NCI-H2081 treated with DMSO at 0.1 percent for 48 hours (cell line): ENCODE results near the gene HMX1.

Experiments used
- DNase-seq: peaks from one replicate; lab custom pipeline; 2025; lab: John Stamatoyannopoulos, UW

HMX1 gene

DNA sequence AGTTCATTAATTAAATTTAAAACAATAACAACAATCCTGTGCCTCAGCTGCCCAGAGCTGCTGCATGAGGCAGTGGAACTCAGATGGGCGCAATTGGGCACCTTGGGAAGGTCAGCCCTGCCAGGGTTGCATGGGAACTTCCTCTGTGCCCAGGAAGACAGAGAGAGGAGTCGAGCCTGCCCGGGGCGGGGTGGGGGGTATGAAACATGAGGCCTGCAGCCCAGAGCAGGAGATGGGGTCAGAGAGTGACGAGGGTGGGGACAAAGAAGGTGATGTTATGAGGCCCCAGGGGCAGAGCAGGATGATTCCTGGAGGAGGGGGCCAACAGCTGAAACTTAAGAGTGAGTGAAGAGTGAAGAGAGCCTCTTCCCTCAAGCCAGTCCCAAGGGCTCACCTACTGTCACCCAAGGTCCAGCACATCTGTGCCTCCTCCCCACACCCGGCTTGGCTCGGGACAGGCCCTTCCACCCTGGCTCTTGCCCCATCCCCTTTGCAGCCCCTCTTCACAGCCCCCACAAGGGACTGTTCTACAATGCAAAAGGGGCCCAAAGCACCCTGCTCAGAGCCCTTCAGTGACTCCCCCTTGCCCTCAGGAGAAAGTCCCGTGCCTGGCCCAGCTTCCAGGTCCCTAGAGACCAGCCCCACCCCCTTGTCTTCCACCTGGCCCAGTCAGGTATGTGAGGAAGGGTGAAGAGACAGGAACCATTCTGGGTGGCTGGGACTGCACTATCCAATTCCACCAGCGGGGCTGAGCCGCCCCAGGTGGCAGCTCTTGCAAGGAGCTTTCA is 31.4 kb downstream of the HMX1 start:
- DNase-seq = no peak

DNA sequence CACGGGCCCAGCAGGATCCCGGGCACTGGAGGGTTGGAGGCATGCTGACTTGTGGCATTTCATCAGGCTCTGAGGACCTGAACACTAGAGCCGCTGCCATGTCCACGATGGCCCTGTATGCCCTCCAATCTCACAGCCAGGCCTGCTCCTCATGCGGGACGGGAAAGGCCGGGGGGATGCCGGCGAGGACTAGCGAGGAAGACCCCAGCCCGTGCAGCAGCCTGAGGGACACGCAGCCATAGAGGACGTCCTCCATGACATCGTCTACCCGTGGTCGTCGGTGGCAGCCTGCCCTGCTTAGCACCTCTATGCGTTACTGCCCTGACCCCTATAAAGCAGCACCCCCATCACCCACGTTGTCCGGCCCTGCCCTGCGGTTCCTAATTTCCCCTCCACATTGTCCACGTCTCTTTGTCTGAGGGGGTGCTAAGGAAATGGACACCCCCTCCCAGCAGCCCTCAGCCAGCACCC is 32.6 kb downstream of the HMX1 start:
- no peak for DNase-seq

DNA sequence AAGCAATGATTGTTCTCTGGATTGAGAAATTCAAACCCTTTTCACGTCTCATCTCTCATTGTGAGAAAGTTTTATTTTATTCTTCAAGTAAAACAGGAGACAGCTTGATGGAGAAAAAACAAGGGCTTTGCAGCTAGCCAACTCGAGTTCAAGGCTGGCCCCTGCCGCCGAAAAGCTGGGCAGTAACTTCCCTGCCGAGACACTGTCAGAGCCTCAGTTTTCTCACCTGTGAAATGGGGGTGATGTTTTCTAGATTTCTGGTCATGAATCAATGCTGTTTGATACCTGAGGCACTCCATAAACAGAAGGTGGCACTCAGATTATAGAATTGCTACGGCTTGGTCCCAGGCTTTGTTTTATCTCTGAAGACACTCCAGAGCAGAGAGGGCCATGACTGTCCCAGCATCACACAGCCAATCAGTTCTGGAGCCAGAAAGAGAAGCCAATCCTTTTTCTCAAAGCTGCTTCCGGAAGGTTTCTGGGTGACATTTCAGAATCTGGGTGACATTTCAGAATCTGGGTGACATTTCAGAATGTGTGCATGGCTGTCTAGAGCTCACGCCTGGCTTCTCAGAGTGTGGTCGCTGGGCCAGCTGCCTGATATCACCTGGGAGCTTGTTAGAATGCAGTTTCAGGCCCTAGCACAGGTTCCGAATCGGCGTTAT is 33.2 kb downstream of the HMX1 start:
- no peak for DNase-seq

DNA sequence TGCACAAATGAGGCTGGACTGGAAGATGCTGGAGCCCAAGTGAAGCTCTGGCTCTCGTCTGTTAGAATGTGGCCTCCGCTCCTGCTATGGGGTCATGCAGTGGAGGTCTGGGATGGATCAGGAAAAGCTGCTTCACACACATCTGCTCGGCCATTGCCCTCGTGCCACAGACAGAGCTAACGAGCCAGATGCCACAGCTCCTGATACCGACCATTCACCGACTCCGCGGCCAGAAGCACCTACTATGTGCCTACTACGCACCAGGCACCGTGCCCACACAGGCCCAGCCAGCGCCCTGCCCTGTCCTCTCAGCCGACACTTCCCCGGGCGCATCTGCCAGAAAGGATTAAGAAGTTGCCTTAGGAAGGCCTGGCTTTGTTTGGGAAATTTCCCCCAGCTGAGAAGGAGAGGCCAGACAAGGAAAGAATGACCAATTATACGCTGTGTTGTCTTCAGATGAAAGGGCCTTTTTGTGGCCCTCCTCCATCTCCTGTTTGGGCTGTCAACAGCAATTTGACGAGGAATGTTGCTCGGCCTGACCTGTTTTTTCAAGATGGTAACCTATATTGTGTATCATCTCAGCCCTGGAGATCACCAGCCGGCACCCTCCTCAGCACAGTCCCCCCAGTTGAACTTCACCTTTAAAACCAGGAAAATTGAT is 34.3 kb downstream of the HMX1 start:
- no peak for DNase-seq

GRCh38 chr4:8836664-8837171 is 34.9 kb downstream of the HMX1 start:
- no peak for DNase-seq

DNA sequence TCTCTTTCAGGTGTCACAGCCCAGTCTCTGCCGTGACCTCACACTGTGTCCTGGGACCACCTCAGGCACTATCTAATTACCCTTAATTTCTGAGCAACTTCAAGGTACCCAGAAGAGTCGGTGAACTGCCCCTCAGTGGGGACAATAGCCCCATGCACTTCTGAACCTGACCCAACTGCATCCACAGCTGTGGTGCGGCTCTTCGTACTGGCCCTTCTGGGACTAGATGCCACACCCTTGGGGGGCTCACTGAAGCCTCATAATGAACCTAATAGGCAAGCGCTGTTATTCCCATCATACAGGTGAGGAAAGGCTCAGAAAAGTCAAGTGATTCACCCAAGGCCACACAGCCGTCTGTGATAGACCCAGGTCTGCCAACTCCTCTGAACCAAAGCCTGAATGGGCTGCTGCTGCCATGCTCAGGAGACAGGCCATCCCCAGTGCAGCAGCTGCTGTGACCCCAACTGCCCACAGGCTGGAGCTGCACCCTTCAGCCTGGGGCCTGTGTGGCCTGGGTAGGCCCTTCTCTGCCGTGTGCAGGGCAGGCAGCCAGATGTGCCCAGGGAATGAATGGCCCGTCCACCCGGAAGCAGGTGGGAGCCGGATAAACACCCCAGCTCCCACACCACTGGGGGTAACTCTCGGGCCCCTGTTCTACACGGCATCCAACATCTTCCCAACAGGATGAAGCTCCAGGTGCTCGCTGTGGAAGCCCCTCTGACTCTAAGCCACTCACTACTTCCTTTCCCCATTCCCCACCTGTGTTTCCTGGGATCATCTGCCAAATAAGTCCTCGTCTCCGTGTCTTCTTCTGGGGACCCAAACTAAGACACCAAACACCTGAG is 35.9 kb downstream of the HMX1 start:
- no peak for DNase-seq

DNA sequence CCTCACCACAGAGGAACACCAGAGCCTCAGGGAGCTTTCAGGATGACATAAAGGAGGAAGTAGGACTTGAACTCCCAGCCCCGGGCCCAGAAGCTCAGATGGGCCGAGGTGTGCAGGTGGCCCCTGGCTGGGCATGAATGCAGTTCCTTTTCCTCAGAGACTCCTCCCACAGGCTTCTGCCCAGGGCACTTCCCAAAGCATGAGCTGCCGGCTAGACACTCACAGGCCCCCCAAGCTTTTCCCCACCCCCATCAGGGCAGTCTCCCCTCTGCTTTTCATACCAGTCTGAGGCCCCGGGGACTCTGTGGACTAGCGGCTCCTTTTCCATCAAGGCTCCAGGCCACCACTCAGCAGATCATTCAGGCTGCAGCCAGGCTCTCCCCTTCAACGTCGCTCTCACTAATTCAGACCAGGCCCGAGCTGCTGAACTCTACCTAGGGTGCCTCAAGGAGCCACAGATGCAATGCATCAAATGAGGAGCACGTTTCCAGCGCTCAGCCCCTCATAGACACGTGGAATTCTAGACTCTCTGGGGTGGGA is 36.9 kb downstream of the HMX1 start:
- no peak for DNase-seq

DNA sequence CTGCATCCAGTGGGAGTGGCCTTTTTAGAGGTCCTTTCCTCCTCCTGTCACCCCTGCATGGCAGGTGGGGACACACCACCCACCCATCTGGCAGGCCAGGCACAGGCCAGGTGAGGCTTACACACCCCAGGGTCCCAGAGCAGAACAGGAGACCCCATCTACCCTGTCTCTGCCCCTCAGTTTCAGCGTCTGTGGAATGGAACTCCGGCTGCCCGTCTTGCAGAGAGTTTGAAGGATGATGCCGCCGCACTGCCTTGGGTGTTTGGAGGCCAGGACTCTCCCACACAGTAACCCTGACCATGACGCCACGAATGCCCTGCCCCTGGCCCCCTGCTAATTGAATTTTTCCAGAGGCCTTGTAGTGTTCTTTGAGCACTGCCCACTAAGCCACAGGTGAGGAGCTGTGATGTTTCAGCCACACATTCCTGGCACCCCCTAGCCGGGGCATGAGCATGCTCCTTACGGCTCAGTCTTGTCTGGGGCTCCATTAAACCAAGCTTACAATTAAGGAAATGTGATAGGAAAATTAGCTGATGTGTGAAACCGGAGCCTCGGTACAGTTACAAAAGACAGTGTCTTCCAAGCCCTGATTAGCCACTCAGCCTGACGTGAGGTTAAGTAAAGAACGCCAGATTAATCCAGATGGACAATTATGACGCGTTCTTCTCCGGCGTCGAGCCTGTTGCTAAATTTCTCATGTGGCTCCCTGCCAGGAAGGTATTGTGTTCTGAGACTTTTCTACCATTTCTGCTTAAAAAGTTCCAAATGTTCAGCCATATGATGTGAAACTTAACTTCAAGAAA is 39.3 kb downstream of the HMX1 start:
- DNase-seq = no peak

GRCh38 chr4:8831221-8832112 is 40.2 kb downstream of the HMX1 start:
- no peak for DNase-seq

DNA sequence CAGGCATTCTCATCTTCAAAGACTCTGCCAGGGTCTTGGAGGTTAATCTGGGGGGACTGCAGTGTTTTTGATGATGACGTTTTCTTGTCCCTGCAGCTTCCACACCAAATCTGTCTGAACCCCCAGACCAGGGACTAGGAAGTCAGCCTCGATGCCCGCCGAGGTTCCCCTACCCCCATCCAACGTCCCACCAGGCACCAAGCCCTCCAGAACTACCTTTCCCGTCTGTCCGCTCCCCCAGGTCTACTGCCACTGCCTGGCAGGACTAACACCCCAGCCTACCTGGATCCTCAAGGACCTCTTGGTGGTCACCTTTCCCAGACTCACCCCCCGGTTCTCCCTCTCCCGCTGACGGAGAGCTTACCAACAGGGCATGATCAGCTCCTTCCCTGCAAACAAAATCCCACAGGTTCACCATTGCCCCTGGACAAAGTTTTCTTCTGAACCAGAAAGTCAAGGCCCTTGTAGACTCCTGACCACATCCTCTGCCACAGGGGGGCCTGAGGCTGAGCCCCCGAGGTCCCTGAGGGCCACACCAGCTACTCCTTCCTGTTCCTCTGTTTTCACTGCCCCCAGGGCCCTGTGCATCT is 40.9 kb downstream of the HMX1 start:
- DNase-seq = no peak

DNA sequence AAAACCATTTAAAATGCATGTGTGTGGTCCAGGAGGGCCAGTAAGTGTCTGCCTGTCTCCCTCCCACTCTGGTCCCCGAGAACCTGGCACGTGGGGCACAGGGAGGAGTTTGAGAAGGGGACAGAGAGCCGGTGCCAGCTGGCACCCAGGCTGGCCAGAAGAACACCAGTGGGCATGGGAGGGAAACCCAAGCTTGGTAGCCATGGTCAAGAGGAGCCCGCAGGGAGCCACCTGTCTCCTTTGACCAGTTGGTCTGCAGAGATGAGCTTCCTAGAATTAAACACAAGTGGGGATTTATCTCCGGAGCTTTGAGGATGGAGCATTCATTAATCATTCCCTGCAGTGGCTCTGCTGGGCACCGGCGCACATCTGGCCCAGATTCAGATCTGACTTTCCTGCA is 41.6 kb downstream of the HMX1 start:
- DNase-seq = no peak

DNA sequence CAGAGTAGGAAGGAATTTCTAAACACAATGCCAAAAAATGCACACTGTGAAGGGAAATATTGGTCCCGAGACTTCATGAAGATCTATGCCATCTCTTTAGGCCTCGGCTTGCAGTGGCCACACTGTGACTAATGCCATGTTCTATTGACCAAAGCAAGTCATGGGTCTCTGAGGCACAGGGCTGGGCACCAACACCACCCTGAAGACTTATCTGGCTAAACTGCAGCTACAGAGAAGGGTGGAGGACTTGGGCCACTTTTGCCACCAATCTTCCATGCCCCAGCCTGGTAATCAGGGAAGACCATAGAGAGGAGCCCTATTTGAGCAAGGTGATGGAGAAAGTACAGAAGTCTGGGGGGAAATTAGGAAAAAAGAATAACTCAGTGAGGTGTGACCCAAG is 42.1 kb downstream of the HMX1 start:
- DNase-seq = no peak

GRCh38 chr4:8828869-8829268 is 42.8 kb downstream of the HMX1 start:
- DNase-seq = no peak

DNA sequence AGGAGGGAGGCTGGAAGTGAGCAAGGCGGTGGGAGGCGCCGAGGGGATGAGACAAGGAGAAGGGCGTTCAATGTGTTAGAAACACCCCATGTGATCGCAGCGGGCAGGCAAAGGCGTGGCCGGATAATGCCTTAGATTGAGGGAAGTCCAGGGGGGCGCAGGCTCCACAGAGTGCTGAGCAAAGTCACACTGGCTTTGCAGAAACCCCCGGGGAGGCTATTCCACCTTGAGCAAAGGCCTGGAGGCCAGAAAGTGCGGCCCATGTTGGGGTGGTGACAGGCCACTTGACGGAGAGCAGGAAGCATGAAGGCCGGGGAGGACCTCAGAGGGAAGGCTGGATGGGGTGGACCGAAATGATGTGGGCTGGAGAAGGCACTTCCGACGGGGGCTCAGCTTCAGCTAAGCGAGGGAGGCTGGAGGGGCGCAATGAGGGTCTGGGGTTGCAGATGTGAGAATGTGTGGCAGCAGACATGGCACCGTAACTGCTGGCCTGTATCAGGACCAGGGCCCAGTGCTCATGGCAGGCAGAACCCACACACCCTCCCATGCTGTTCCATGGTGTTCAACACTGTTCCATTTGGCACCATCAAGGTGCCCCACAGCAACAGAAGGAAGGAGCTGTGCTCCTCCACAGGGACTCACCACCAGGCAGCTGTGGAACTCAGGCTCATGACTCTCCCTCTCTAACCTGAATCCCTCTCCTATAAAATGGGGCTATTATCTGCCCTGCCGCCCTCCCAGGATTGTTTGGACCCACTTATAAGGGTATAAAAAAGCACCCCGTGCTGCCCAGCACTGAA is 50.3 kb downstream of the HMX1 start:
- no peak for DNase-seq

DNA sequence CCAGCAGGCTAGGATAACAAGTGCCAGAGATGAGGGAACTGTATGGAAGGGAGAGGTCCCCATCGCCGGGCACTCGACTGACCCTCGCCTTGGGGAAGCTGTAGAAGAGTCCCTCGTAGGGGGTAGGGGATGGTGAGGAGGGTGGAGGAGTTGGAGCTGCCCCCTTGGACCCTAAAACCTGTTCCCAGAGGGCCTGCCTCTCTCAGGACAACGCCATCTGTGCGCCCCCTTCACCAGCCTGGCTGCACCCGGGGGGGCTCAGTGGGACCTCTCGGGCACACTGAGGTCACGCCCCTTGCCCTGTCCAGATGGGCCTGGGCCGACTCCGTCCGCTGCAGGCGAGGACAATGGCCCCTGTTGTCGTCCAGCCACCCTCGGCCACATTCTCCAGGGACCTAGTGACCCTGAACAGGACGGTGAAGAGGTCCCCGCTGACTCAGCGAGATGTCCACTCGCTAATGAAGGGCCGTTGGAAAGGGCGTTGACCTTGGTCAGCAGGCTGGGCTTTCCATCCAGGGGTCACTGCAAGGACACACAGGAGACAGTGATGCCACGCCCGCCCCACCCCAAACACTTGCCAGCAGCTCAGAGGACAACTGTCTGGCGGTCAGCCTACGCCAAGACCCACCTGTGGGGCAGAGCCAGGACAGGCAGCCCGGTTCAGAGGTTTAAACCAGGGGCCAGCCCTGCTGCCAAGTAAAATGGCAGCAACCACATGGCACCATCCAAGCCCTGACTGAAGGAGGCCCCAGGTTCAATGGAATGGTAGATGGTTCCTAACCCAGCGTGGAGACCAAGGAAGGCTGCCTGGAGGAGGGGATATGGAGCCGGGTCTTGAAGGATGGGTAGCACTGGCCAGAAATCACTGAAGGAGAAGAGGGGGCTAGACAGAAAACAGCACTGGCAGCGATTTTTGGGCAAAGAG is 51.2 kb downstream of the HMX1 start:
- no peak for DNase-seq

DNA sequence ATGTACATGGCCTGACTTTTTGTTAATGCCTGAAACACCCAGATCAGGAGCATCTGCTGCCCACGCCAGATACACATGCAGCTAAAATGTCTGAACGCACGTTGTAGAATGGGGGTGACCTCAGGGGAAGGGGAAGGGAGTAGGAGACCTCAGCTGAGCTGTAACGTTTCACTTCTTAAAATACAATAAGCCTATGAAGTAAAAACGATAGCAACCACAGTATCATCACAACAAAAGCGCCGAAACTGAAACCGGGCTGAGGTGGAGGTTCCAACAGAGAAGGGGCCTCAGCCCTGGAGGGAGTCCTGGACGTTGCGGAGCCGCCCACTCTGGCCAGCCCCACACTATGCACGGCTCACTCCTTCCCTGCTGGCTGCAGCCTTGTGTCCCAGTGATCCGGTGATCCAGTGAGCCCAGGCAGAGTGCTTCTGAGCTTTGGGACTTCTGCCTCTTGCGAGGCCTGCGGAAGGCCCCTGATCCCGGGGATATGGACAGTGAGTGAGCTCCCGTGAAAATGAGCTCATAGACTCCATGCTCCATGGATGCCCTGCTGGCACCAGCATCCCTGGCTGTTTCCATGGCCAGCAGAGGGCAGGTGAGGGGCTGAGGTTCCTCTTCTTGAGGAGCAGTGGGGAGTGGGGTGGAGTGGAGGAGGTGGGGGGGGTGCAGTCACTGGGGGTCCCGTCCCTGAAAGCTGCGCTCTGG is 52.0 kb downstream of the HMX1 start:
- no peak for DNase-seq

DNA sequence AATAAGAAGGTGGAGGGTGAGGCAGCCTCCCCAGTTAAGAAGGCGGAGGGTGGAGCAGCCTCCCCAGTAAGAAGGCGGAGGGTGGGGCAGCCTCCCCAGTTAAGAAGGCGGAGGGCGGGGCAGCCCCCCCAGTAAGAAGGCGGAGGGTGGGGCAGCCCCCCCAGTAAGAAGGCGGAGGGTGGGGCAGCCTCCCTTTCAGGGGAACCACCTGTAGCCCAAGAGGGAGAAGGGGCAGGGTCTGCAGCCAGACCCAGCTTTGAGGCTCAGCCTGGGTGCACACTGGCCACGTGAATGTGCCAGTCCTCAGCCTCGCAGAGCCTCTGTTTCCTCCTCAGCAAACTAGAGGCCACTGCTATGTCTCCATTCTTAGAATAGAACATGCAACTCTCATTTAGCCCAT is 52.6 kb downstream of the HMX1 start:
- DNase-seq = no peak
